ENCODE data around the gene XPO1. TPM values are rescaled to one million over a fixed set of nuclear protein-coding genes. Genes with fewer than 3 reads are reported as not detected.

The XPO1 gene
- total and polyA plus RNA-seq, 8 donors, result 20.6 to 359 (median 69.4) TPM

DNA sequence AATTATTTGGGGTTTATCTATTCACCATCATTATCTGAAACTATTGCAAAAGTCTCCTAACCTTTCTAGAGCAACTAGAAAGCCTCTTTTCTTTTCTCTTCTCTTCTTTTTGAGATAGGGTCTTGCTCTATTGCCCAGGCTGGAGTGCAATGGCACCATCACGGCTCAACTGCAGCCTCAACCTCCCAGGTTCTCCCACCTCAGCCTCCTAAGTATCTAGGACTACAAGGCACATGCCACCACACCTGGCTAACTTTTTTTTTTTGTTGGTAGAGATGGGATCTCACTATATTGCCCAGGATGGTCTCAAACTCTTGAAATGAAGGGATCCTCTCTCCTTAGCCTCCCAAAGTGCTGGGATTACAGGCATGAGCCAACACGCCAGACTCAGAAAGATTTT lies 24.5 kb upstream of the XPO1 start:
- no peak overlapping the region for H3K4me3 ChIP-seq
- H3K27me3 ChIP-seq, result no peaks in the 10 kb centered on the region
- TF ChIP-seq, protein P1, sequence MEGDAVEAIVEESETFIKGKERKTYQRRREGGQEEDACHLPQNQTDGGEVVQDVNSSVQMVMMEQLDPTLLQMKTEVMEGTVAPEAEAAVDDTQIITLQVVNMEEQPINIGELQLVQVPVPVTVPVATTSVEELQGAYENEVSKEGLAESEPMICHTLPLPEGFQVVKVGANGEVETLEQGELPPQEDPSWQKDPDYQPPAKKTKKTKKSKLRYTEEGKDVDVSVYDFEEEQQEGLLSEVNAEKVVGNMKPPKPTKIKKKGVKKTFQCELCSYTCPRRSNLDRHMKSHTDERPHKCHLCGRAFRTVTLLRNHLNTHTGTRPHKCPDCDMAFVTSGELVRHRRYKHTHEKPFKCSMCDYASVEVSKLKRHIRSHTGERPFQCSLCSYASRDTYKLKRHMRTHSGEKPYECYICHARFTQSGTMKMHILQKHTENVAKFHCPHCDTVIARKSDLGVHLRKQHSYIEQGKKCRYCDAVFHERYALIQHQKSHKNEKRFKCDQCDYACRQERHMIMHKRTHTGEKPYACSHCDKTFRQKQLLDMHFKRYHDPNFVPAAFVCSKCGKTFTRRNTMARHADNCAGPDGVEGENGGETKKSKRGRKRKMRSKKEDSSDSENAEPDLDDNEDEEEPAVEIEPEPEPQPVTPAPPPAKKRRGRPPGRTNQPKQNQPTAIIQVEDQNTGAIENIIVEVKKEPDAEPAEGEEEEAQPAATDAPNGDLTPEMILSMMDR (IDR thresholded peaks at IDR 0.05), result no peak
- no peak for TF ChIP-seq EP300 (IDR thresholded peaks at IDR 0.05)
- TF ChIP-seq POLR2A (IDR thresholded peaks at IDR 0.05), result no peak
- no peak for TF ChIP-seq POLR2AphosphoS5 (IDR thresholded peaks at IDR 0.05)
- H3K4me1 ChIP-seq, result no peaks in the 10 kb centered on the region
- H3K9me3 ChIP-seq, result no peaks in the 10 kb centered on the region
- no peak overlapping the region for H3K27ac ChIP-seq
- no peaks in the 10 kb centered on the region for H3K36me3 ChIP-seq
- no peak for DNase-seq
- intact Hi-C loops (cut with DNase I; ENCODE audit: low total_unique reads), result no loop called here
- WGBS, 5 donors, result 88 to 93% (median 90%) methylated on average over 2 of the region's 2 CpGs

DNA sequence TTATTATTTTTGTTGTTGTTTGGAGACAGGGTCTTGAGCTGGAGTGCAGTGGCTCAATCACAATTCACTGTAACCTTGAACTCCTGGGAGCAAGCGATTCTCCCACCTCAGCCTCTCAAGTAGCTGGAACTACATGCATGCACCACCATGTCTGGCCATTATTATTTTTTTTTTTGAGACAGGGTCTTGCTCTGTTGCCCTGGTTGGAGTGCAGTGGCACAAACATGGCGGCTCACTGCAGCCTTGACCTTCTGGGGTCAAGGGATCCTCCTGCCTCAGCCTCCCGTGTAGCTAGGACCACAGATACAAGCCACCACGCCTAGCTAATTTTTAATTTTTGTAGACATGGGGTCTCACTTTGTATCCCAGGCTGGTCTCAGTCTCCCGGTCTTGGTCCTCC lies 20.0 kb upstream of the XPO1 start:
- no peaks in the 10 kb centered on the region for H3K27me3 ChIP-seq
- 68 to 95% (median 86%) methylated on average over 5 of the region's 5 CpGs for WGBS, 5 donors
- H3K36me3 ChIP-seq, result no peaks in the 10 kb centered on the region
- no peak overlapping the region for H3K4me3 ChIP-seq
- no peaks in the 10 kb centered on the region for H3K9me3 ChIP-seq
- DNase-seq, result no peak
- intact Hi-C loops (cut with DNase I; ENCODE audit: low total_unique reads), result no loop called here
- no peak overlapping the region for H3K27ac ChIP-seq
- H3K4me1 ChIP-seq, result no peaks in the 10 kb centered on the region
- TF ChIP-seq, protein P1 (IDR thresholded peaks at IDR 0.05), result no peak
- TF ChIP-seq POLR2A (IDR thresholded peaks at IDR 0.05), result no peak
- TF ChIP-seq POLR2AphosphoS5 (IDR thresholded peaks at IDR 0.05), result no peak
- TF ChIP-seq EP300 (IDR thresholded peaks at IDR 0.05), result no peak

DNA sequence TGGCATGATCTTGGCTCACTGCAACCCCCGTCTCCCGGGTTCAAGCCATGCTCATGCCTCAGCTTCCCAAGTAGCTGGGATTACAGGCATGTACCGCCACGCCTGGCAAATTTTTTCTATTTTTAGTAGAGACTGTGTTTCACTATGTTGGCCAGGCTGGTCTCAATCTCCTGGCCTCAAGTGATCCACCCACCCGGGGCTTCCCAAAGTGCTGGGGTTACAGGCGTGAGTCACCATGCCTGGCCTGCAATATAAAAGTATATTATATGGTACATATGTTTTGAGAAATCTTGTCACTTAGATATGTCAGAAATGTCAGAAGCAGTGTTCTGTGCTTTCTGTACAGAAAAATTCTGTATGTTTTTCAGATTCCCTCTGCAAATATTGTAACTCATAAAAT lies 19.2 kb upstream of the XPO1 start:
- TF ChIP-seq POLR2A (IDR thresholded peaks at IDR 0.05) (no peak), POLR2AphosphoS5 (IDR thresholded peaks at IDR 0.05) (no peak), EP300 (IDR thresholded peaks at IDR 0.05) (no peak)
- TF ChIP-seq, protein P1 (IDR thresholded peaks at IDR 0.05), result no peak
- DNase-seq, result no peak

DNA sequence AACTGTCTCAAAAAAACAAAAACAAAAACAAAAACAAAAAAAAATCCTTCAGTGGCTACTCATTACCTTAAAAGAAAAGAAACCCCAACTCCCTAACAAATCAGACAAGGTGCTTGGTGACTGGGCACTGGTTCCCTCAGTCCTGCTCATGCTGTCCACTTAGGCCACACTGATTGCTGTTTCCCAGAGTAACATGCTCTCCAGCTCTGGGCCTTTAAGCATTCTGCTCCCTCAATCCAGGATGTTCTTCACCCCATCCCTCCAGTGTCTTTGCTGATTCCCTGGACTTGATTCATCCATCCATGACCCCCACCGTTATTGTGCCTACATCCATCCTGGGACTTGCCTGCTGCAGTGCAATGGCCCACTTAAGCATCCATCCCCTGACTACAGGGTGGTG lies 16.4 kb upstream of the XPO1 start:
- no peaks in the 10 kb centered on the region for H3K36me3 ChIP-seq
- intact Hi-C loops (cut with DNase I; ENCODE audit: low total_unique reads), result no loop called here
- no peaks in the 10 kb centered on the region for H3K4me1 ChIP-seq
- no peaks in the 10 kb centered on the region for H3K27me3 ChIP-seq
- DNase-seq, result no peak
- H3K9me3 ChIP-seq, result no peaks in the 10 kb centered on the region
- H3K4me3 ChIP-seq, result no peak overlapping the region
- TF ChIP-seq POLR2A (IDR thresholded peaks at IDR 0.05) (no peak), POLR2AphosphoS5 (IDR thresholded peaks at IDR 0.05) (no peak), EP300 (IDR thresholded peaks at IDR 0.05) (no peak)
- TF ChIP-seq, protein P1 (IDR thresholded peaks at IDR 0.05), result no peak
- 76 to 100% (median 88%) methylated on average over 1 of the region's 1 CpG for WGBS, 5 donors
- H3K27ac ChIP-seq, result no peak overlapping the region

More for the DNA sequence above, 19.2 kb upstream of the XPO1 start:
- Histone ChIP-seq H3K4me1 (no peaks in the 10 kb centered on the region), H3K27ac (no peak overlapping the region), H3K9me3 (no peaks in the 10 kb centered on the region), H3K36me3 (no peaks in the 10 kb centered on the region), H3K4me3 (no peak overlapping the region), H3K27me3 (no peaks in the 10 kb centered on the region)
- WGBS, 5 donors, result 77 to 87% (median 84%) methylated on average over 6 of the region's 6 CpGs
- intact Hi-C loops (cut with DNase I; ENCODE audit: low total_unique reads), result no loop called here
